GM18519 (cell line): ENCODE results near the gene ARMCX6.
"Not testable (repeated sequence)": the region's sequence is repeated elsewhere in the genome, so short reads cannot be mapped to it uniquely, and the experiment has no call there.

Experiments used
- ATAC-seq: cut with Tn5 transposase; IDR thresholded peaks from one replicate; pipeline ENCODE4 v1.9.1; 2021; ENCODE audit warnings: mild to moderate bottlenecking, moderate library complexity; ENCODE audit not compliant: unreplicated experiment, low FRiP score

The ARMCX6 gene

GRCh38 chrX:101617211-101618191 is at the start of gene ARMCX6:
TSS of gene ARMCX6 (minus strand) at chrX:101618000. CDS start at chrX:101616620, 1,380 bp downstream.
- ATAC-seq, result peak; percentile 97

- ATAC-seq, result no peak
Measured at GRCh38 chrX:101659601-101660063, 41.8 kb upstream of the ARMCX6 start, which contains the start of gene ARMCX2. TSS of gene ARMCX2 (minus strand) at chrX:101659850. CDS start at chrX:101657588, 2,262 bp downstream.

GRCh38 chrX:101658661-101659491 is 41.1 kb upstream of the ARMCX6 start:
- no peak for ATAC-seq

GRCh38 chrX:101657495-101657894 is 39.7 kb upstream of the ARMCX6 start:
- no peak for ATAC-seq

- no peak for ATAC-seq
Measured at GRCh38 chrX:101656817-101657216, 39.0 kb upstream of the ARMCX6 start.

GRCh38 chrX:101655534-101655933 is 37.7 kb upstream of the ARMCX6 start:
- ATAC-seq, result no peak

GRCh38 chrX:101647716-101648115 is 29.9 kb upstream of the ARMCX6 start:
- not testable (repeated sequence) for ATAC-seq

- no peak for ATAC-seq
Measured at GRCh38 chrX:101642093-101642492, 24.3 kb upstream of the ARMCX6 start.

GRCh38 chrX:101639583-101639982 is 21.8 kb upstream of the ARMCX6 start:
- ATAC-seq, result no peak

GRCh38 chrX:101619364-101619763 is 1.6 kb upstream of the ARMCX6 start:
- ATAC-seq, result no peak

GRCh38 chrX:101605728-101606127 is 12.1 kb downstream of the ARMCX6 start:
- ATAC-seq, result no peak

- no peak for ATAC-seq
Measured at GRCh38 chrX:101605146-101605545, 12.7 kb downstream of the ARMCX6 start.

- no peak for ATAC-seq
Measured at GRCh38 chrX:101602077-101602476, 15.7 kb downstream of the ARMCX6 start.

GRCh38 chrX:101599592-101599991 is 18.2 kb downstream of the ARMCX6 start:
- not testable (repeated sequence) for ATAC-seq

GRCh38 chrX:101595739-101596419 is 21.9 kb downstream of the ARMCX6 start:
- peak; percentile 90 for ATAC-seq
